ENCODE measurements around the gene HNF4A.

The HNF4A gene

DNA sequence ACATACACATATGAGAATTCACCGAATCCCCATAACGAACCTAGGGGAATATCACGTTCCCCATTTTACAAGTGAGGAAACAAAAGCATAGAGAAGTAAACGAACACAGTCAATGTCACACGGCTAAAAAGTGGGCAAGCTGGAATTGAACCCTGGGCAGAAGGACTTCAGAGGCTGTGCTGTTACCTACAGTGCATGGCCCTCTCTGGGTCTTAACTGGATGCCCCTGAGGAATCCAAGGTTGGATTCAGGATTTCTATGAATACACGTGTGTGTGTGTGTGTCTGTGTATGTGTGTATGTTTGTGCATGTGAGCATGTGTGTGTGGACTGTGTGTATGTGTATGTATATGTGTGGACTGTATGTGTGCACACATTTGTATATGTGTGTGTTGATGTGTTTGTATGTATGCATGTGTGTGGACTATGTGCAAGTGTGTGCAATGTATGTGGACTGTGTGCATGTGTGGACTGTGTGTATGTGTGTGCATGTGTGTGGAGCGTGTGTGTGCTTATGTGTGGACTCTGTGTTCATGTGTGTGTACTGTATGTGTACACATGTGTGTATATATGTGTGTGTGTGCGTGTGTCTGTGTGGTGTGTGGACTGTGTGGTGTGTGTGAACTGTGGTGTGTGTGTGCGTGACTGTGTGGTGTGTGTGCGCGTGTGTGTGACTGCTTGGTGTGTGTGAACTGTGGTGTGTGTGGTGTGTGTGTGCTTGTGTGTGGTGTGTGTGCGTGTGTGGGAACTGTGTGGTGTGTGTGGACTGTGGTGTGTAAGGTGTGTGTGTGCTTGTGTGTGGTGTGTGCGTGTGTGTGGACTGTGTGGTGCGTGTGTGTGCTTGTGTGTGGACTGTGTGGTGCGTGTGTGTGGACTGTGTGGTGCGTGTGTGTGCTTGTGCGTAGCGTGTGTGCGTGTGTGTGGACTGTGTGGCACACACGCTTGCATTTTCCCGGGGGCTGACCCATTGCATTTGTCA lies 49.0 kb downstream of the HNF4A start:
- H3K36me3 ChIP-seq: no peaks in the 10 kb centered on the region
- H3K4me3 ChIP-seq (ENCODE audit: low read depth, low read length): no peak overlapping the region
- no peaks in the 10 kb centered on the region for H3K9me3 ChIP-seq (ENCODE audit: severe bottlenecking)
- no peaks in the 10 kb centered on the region for H3K27me3 ChIP-seq (ENCODE audit: insufficient read depth, low read depth, severe bottlenecking)
- no peak for DNase-seq
- H3K27ac ChIP-seq: no peak overlapping the region
- no peak for TF ChIP-seq CTCF (IDR thresholded peaks at IDR 0.05; ENCODE audit: low read depth, low read length)

DNA sequence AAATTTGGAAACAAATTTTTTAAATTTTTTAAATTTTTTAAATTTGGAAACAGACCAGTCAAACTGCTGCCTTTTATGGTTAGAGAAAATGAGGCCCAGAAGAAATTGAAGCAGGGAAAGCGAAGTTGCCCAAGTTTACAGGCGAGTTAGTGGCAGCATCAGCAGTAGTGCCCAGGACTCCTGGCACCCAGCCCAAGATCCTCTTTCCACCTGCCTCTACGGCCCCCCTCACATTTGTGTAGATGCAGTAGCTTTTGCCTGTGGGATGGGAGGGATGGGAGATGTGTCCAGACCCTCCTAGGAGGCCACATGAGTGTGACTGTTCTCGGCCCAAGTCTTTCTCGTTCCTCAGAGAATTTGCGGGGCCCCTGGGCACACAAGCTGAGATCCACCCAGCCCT lies 49.8 kb downstream of the HNF4A start:
- Histone ChIP-seq H3K9me3 (ENCODE audit: severe bottlenecking) (no peaks in the 10 kb centered on the region), H3K27ac (no peak overlapping the region)

GRCh38 chr20:44405785-44406571 lies 50.5 kb downstream of the HNF4A start:
- DNase-seq: no peak
- H3K27me3 ChIP-seq (ENCODE audit: insufficient read depth, low read depth, severe bottlenecking): no peaks in the 10 kb centered on the region
- no peaks in the 10 kb centered on the region for H3K36me3 ChIP-seq
- H3K4me3 ChIP-seq (ENCODE audit: low read depth, low read length): no peak overlapping the region
- H3K27ac ChIP-seq: no peak overlapping the region
- no peaks in the 10 kb centered on the region for H3K9me3 ChIP-seq (ENCODE audit: severe bottlenecking)
- TF ChIP-seq CTCF (IDR thresholded peaks at IDR 0.05; ENCODE audit: low read depth, low read length): no peak

More for the DNA sequence above, 49.8 kb downstream of the HNF4A start:
- DNase-seq: no peak
- H3K36me3 ChIP-seq: no peaks in the 10 kb centered on the region
- no peaks in the 10 kb centered on the region for H3K27me3 ChIP-seq (ENCODE audit: insufficient read depth, low read depth, severe bottlenecking)
- TF ChIP-seq CTCF (IDR thresholded peaks at IDR 0.05; ENCODE audit: low read depth, low read length): no peak
- H3K4me3 ChIP-seq (ENCODE audit: low read depth, low read length): no peak overlapping the region

GRCh38 chr20:44406572-44407137 lies 51.2 kb downstream of the HNF4A start:
- no peaks in the 10 kb centered on the region for H3K27me3 ChIP-seq (ENCODE audit: insufficient read depth, low read depth, severe bottlenecking)
- H3K4me3 ChIP-seq (ENCODE audit: low read depth, low read length): no peak overlapping the region
- TF ChIP-seq CTCF (IDR thresholded peaks at IDR 0.05; ENCODE audit: low read depth, low read length): no peak
- H3K9me3 ChIP-seq (ENCODE audit: severe bottlenecking): no peaks in the 10 kb centered on the region
- no peaks in the 10 kb centered on the region for H3K36me3 ChIP-seq
- DNase-seq: no peak
- no peak overlapping the region for H3K27ac ChIP-seq

- Histone ChIP-seq H3K36me3 (no peaks in the 10 kb centered on the region), H3K4me3 (ENCODE audit: low read depth, low read length) (no peak overlapping the region), H3K27me3 (ENCODE audit: insufficient read depth, low read depth, severe bottlenecking) (no peaks in the 10 kb centered on the region), H3K27ac (no peak overlapping the region), H3K9me3 (ENCODE audit: severe bottlenecking) (no peaks in the 10 kb centered on the region)
- DNase-seq: no peak
- TF ChIP-seq CTCF (IDR thresholded peaks at IDR 0.05; ENCODE audit: low read depth, low read length): no peak
Measured at GRCh38 chr20:44407402-44408184, 52.1 kb downstream of the HNF4A start.

All from WERI-Rb-1 (cell line).